Measurements from ENCODE around the gene KLHL17.

DNA sequence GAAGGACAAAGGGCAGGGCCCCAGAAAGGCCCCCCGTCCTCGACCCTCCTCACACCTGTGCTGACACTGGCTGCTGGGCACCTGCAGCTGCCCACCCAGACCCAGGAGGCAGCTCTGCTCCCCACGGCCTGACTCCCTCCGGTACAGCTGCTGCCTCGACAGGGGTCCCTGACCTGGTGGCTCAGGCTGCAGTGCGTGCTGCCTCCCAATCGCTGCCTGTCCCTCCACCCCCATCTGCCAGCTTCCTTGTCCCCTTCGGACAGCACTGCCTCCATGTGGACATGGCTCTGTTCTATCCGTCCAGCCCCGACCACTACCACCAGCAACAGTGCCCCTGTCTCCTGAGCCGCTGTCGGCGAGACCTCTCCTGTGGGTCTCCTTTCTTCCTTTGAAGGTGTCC lies 5.5 kb upstream of the KLHL17 start:
- TF ChIP-seq CTCF (conservative IDR thresholded peaks at IDR 0.05; ENCODE audit: low read depth, low read length) (no peak), EZH2phosphoT487 (IDR thresholded peaks at IDR 0.05; ENCODE audit: borderline replicate concordance, low read length) (no peak), EZH2 (IDR thresholded peaks at IDR 0.05; ENCODE audit: low read length, unreplicated experiment) (no peak)

All from PC-3 (cell line).